ENCODE measurements around the gene KIF19. TPM values are rescaled to one million over a fixed set of nuclear protein-coding genes. Genes with fewer than 3 reads are reported as not detected.
"Not testable (repeated sequence)": the region's sequence is repeated elsewhere in the genome, so short reads cannot be mapped to it uniquely, and the experiment has no call there.

KIF19 gene
- total RNA-seq, 4 donors from 2014 or later = 0.12 to 0.76 TPM; not detected in 2

DNA sequence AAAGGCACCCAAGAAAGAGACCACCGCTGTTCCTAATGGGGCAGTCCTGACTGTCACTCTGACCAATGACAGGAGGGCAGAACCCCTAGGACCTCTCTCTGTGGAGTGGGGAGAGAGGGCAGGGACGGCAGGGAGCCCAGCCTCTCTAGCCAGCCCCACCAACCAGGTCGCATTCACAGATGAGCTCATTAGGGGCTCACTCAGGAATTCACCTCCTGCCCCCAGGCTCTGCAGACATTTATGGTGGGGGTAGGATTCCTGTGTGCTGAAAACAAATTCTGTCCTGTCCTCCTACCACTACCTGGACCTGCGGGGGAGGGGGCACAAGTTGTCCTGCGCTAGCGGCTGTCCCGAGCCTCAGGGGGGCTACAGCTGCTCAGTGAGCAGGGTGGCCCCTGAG lies 78.2 kb downstream of the KIF19 start:
- DNase-seq = no peak
- Histone ChIP-seq H3K4me3 (no peak overlapping the region), H3K36me3 (no peaks in the 10 kb centered on the region), H3K27ac (no peak overlapping the region), H3K9me3 (no peaks in the 10 kb centered on the region), H3K4me1 (no peaks in the 10 kb centered on the region), H3K27me3 (peaks cover 0 to 28% (median 0%) of the 10 kb centered on the region in 4 donors)
- WGBS, 2 donors = 100% methylated on average over 1 of the region's 7 CpGs; no CpG with 5 or more reads in 1 of the 2 donors
- intact Hi-C loops (cut with DNase I) = no loop called here
- TF ChIP-seq, protein P1, sequence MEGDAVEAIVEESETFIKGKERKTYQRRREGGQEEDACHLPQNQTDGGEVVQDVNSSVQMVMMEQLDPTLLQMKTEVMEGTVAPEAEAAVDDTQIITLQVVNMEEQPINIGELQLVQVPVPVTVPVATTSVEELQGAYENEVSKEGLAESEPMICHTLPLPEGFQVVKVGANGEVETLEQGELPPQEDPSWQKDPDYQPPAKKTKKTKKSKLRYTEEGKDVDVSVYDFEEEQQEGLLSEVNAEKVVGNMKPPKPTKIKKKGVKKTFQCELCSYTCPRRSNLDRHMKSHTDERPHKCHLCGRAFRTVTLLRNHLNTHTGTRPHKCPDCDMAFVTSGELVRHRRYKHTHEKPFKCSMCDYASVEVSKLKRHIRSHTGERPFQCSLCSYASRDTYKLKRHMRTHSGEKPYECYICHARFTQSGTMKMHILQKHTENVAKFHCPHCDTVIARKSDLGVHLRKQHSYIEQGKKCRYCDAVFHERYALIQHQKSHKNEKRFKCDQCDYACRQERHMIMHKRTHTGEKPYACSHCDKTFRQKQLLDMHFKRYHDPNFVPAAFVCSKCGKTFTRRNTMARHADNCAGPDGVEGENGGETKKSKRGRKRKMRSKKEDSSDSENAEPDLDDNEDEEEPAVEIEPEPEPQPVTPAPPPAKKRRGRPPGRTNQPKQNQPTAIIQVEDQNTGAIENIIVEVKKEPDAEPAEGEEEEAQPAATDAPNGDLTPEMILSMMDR (IDR thresholded peaks at IDR 0.05) = no peak
- TF ChIP-seq POLR2A (IDR thresholded peaks at IDR 0.05) = no peak

DNA sequence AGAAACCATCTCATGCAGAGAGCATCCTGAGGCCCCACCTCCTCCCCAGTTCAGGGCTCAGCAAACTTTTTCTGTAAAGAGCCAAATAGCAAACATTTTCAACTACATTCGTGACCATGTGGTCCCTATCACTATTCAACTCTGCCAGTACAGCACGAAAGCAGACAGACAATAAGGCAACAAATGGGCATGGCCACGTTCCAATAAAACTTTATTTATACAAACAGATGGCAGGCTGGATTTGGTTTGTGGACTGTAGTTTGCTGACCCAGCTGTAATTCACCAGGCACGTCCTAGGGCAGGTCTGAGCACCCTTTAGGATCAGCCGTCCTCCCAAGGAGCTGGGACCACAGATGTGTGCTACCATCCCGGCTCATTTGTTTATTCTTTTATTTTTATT lies 78.8 kb downstream of the KIF19 start:
- no peak for DNase-seq
- no peaks in the 10 kb centered on the region for H3K4me1 ChIP-seq
- no peaks in the 10 kb centered on the region for H3K9me3 ChIP-seq
- no peak for TF ChIP-seq POLR2A (IDR thresholded peaks at IDR 0.05)
- TF ChIP-seq, protein P1 (IDR thresholded peaks at IDR 0.05) = no peak
- H3K36me3 ChIP-seq = no peaks in the 10 kb centered on the region
- peaks cover 0 to 30% (median 0%) of the 10 kb centered on the region in 4 donors for H3K27me3 ChIP-seq
- intact Hi-C loops (cut with DNase I) = no loop called here
- 58 to 68% methylated on average over 6 of the region's 6 CpGs for WGBS, 2 donors
- H3K27ac ChIP-seq = no peak overlapping the region
- H3K4me3 ChIP-seq = no peak overlapping the region

DNA sequence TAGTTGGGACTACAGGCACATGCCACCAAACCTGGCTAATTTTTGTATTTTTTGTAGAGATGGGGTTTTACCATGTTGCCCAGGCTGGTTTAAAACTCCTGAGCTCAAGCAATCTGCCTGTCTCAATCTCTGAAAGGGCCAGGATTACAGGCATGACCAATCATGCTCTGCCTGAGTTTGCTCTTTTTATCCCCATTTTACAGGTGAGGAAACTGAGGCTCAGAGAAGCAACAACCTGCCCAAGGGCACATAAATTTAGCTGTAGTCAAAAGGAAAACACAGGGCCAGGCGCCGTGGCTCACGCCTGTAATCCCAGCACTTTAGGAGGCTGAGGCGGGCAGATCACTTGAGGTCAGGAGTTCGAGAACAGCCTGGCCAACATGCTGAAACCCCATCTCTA lies 79.3 kb downstream of the KIF19 start:
- H3K27ac ChIP-seq; H3K9me3 ChIP-seq; H3K4me1 ChIP-seq; H3K36me3 ChIP-seq; H3K4me3 ChIP-seq; intact Hi-C loops (cut with DNase I); DNase-seq: not testable (repeated sequence)
- H3K27me3 ChIP-seq = peaks cover 0 to 35% (median 0%) of the 10 kb centered on the region in 4 donors
- WGBS, 2 donors = 93 to 94% methylated on average over 3 to 5 of the region's 5 CpGs

Other genes starting within 250 kb of the KIF19 start
- gene RPL38, start 122.5 kb upstream of the KIF19 start, total RNA-seq = 100 to 1,000 TPM; 224 to 564 (median 403) TPM
- gene TTYH2, start 112.7 kb upstream of the KIF19 start, total RNA-seq = 1 to 10 TPM in 3 of 4 donors, under 1 TPM in 1; 0.35 to 6.7 (median 1.8) TPM
- under 1 TPM in 1 of 4 donors, not detected in 3; 0.19 TPM for gene DNAI2, start 52.0 kb upstream of the KIF19 start, total RNA-seq
- not detected for gene BTBD17, start 35.6 kb downstream of the KIF19 start, total RNA-seq
- gene GPR142, start 41.3 kb downstream of the KIF19 start, total RNA-seq = under 1 TPM in 1 of 4 donors, not detected in 3; 0.38 TPM
- 10 to 100 TPM in 2 of 4 donors, 1 to 10 TPM in 2; 6.3 to 21.6 (median 11.7) TPM for gene GPRC5C, start 105.9 kb downstream of the KIF19 start, total RNA-seq
- gene CD300A, start 140.4 kb downstream of the KIF19 start, total RNA-seq = 10 to 100 TPM in 1 of 4 donors, 1 to 10 TPM in 2, under 1 TPM in 1; 0.88 to 19.6 (median 2.8) TPM
- gene CD300LB, start 205.2 kb downstream of the KIF19 start, total RNA-seq = under 1 TPM in 2 of 4 donors, not detected in 2; 0.19 TPM
- gene CD300C, start 219.9 kb downstream of the KIF19 start, total RNA-seq = under 1 TPM in 3 of 4 donors, not detected in 1; 0.18 to 0.76 (median 0.42) TPM
- gene CD300H, start 241.3 kb downstream of the KIF19 start, total RNA-seq = not detected